Activated CD4-positive, alpha-beta T cell treated with anti-CD3 and anti-CD28 coated beads, Interleukin-2, amount 50 U/mL, for 24 hours (primary cell): ENCODE data around the gene TRANK1.
"Not testable (repeated sequence)": the region's sequence is repeated elsewhere in the genome, so short reads cannot be mapped to it uniquely, and the experiment has no call there.

Source experiments
- DNase-seq, 2 donors: peaks; one replicate each; pipeline ENCODE4 v3.0.0-alpha.2; 2020; ENCODE audit warnings: low read depth in 1 of 2, low spot score in 1 of 2

Gene TRANK1

DNA sequence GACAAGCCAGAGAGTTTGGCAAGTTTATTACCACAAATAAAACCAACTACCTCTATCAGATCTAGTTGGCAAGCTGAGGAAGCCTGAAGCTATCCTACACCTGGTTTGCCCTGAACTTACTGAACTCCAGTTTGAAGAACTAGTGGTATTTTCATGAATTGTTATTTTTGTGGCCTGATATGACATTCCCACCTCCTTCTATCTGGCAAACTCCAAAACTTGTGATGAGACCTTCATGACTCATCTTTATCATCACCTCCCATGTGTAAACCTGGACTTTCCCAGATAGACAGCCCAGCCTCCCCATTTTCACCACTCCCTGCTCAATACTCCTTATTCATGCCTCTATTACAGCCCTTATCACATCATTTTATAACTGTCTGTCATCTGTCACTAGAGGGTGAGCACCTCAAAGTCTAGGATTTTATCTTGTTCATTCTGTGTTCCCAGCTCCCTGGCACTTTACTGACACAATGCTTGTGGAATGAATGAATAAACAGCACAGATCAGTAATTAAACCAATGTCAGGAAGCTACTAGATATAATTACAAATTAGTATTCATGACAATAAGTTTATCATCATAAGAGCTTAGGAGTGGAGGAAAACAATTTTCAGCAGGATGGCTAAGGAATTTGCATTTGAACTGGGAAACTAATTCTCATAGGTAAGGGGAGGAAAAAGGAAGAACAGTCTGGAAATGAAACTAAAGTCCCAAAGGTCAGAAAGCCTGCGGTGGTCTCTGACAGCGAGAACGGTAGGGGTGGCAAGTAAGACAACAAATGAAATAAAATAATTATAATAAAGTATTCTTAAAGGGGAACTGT, 13.2 kb upstream of the TRANK1 start:
- DNase-seq, result no peak

DNA sequence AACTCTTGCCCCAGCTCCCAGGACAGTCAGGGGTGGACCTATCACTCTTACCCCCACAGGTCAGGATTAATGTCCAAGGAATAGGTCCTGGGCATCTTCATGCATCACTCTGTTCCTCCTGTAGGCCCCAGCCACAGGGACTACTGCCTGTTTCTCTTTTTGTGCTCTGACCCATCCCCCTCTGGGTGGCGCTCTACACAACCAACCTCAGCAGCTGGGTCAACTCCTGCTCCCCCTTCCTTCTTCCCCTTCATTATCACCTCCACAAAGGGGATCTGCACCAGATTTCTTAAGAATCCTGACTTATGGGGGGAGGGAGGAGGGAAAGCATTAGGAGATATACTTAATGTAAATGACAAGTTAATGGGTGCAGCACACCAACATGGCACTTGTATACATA, 12.2 kb upstream of the TRANK1 start:
- DNase-seq, result no peak

DNA sequence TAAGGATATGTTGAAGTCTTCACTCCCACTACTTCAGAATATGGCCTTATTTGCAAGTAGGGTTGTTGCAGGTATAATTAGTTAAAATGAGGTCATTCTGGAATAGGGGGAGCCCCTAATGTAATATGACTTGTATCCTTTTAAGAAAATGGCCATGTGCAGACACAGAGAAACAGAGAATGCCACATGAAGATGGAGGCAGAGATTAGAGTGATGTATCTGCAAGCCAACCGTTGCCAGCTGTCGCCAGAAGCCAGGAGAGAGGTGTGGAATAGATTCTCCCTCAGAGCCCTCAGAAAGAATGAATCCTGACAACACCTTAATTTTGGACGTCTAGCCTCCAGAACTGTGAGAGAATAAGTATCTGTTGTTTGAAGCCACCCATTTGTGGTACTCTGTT, 11.3 kb upstream of the TRANK1 start:
- DNase-seq, result no peak

DNA sequence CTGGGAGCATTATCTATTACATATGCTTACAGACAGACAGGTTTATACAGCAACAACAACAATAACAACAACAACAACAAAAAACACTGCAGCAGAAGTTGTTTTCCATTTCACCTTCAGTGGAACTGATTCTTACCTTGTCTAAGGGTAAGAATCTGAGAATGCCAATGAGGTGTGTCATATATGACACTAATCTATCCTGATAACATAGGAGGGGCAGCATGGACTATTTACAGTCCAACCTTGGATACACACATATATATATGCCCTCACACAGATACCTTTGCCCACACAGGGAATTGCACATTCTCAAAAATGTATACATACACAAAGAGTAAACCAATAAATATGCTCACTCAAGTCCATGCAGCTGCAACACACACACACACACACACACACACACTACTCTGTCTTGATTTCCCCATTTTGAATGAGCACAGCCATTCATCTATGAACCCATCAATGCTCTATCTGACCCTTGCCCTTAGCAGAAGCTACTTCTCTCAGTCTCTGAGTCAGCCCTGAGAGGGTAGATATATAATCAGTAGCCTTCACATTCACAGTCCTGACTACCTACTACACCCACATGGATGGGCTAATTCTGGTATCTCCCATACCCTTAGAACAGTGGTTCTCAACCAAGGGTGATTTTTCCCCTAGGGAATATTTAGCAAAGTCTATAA, 9.7 kb upstream of the TRANK1 start:
- no peak for DNase-seq

DNA sequence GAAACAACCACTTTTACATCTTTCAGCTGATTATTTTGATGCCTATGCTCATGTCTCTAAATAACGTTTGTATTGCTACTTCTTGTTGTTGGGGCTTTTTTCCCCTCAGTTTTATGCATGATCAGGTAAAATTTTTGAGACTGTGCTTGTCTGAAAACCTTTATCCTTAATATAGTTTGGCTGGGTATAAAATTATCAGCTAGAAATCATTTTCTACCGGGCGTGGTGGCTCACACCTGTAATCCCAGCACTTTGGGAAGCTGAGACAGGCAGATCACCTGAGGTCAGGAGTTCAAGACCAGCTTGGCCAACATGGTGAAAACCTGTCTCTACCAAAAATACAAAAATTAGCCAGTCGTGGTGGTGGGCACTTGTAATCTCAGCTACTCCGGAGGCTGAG, 3.0 kb upstream of the TRANK1 start:
- DNase-seq, result not testable (repeated sequence)

DNA sequence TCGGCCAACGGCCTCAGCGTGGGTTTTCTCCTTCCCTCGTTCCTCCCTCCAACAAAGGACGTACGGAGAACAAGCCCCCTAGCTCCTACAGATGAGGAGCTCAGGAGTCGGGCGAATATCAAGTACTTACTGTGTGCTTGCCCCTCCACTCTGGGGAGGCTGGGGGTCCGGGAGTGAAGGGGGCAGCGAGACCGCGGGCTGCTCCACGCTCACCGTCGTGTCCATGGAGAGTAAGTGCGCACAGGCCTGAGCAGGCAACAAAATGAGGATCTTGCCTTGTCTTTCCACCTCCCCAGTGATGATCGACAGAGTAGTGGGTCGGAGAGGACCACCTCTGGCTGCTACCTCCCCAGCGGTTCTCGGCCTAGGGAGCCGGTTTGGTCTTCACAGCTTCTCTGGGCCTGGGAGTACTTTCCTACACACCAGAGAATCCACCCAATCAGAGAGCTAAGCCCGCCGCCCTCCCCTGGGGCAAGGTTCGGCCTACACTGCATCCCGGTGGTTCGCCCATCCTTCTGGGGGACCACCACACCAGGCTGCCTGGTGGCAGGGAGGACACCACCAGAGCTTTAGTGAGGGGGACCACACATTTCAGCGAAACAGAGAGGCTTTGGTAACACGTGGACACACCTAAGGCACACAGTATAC, 603 bp upstream of the TRANK1 start:
- no peak for DNase-seq

DNA sequence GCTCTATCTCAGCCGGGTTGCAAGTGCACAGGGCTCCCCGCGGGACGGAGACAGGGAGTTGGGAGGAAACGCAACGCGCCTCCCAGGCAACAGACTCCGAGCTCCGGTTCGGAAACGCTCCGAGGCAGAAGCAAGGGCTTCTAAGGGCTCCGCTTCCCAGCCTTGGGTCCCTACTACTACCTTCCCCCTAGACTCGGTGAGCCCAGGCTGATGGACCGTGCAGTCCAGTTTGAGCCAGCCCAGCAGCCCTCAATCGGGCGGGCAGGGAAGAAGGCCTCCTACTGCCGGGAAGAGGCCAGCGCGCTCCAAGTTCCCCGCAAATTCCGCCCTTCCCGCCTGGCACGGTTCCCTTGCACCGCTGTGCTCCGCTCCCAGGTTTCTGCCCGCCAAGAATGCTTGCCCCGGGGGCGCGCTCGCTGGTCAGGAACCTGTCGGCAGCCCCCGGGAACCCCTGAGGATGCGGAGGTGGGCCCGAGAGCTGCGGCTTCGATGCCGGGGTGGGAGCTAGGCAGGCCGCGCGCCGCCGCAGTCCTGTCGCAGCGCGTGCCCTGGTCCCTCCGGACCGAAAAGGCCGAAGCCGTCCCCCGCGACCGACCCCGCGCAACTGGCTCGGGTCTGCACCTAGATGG, 728 bp downstream of the TRANK1 start:
- peak; percentile 14 to 18 for DNase-seq

DNA sequence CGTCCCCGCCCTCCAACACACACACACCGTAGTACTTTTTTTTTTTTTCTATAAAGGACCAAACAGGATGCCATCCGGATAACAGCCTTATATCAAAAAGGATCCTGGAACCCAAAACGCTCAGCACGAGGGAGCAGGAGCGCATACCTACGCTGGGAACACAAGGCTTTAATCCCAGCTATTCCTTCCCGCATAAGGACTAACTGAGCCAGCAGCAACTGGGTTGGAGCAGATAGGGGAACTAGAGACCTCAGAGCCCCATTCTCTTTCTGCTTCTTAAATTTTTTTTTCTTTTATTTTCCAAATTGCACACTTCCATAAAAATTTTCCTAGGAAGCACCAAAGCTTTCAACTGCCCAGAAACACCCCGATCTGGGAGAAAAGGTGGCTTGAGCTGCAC, 1.3 kb downstream of the TRANK1 start:
- DNase-seq, result no peak

DNA sequence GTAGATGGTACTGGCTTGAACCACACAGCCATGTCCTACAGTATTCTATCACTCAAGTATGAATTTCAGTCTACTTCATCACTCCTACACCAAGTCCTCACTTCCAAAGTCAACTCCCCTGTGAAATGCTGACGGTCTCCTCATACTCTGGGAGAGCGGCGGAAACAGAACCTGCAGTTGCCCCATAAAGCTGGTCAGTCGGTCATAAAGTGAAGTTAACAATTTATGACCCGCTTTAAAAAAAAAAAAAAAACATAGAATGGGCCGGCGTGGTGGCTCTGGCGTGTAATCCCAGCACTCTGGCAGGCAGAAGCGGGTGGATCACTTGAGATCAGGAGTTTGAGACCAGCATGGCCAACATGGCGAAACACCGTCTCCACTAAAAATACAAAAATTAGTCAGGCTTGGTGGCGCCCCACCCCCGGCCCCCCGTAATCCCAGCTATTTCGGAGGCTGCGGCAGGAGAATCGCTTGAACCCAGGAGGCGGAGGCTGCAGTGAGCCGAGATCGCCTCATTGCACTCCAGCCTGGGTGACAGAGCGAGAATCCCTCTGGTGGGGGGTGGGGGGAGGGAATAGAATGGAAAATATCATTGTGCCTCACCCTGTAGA, 2.1 kb downstream of the TRANK1 start:
- no peak for DNase-seq

DNA sequence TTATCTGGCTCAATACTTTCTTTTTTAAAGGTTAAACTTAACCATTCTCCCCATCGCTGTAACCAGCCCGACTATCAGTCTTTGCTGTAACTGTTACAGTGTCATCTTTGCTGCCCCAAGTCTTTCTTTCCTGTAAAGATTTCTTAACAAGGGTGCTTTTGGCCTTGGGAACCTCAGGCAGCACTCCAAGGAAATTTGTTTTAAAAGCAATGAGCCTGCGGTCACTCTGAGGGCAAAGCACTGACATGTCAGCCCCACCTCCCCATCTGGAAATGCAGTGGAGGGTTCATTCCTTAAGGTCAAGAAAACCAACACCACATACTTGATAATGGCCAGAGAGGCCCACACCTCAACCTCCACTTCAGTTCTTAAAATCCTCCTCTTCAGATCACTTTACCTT, 3.2 kb downstream of the TRANK1 start:
- no peak for DNase-seq

DNA sequence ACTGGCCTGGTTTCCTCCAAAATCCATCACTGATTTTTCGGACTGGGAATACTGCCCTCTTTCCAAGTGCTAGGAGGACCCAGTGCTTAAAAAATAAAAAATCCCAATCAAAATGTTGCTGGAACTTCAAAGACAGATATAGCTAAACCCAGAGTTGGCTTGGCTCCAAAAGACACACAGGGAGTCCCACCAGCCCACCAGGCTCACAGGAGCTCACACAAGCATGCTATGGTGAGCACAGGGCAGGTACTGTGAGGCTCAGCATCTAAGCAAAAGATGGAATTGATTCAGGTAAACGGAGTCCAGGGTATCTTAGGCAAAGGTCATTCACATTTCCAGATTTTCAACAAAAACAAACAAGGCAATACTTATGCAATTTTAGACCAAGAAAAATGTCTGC, 3.7 kb downstream of the TRANK1 start:
- no peak for DNase-seq

DNA sequence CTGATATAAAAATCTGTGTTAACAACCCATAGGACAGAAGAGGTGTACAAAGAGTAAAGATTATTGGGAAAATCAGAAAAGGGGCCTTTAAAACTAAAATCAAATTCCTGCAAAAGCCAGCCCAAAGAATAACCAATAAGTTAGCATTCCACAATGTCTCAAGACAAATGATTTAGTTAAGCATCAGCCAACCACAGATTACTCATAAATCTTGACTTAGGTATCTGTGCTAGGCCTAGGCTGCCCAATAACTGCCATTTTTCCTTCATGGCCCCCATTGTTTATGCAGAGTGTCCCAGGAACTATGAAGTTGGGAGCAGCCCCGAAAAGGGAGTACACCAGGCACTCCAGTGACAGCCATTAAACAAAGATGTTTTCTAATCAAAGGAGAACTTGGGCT, 7.4 kb downstream of the TRANK1 start:
- DNase-seq, result no peak

DNA sequence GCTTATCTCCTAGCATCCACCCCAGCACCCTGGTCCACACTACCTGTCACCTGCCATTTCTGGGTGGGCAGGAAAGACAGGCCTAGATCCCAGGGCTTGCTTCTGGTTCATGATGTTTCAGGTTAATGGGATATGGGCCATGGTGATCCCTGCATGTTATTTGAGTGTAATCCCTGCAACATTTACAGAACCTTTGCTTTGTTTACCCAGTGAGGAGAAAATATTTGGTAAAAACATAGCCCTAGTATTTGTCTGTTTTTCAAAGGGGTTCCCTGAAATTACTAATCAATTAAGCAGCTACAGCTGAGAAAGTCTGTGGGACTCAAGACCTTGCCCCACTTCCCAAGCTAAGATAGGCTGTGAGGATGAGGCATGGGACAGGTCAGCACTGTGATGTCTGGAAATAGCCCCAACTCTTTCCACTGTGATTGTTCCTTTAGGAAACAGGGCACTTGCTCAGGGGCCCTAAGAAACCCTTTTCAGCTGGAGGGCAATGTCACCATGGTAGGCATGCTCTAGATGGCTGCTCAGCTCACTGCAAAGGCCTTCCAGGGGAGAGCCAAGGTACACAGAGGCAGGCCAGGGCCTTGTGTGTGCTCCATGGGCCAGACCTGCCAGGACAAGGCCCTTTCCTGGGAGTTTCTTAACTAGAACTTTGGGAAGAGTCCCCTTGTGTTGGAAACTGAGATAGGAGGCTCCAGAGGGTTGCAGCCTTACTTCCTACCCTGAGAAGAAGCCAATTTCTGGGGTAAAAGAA, 11.1 kb downstream of the TRANK1 start:
- DNase-seq, result no peak

DNA sequence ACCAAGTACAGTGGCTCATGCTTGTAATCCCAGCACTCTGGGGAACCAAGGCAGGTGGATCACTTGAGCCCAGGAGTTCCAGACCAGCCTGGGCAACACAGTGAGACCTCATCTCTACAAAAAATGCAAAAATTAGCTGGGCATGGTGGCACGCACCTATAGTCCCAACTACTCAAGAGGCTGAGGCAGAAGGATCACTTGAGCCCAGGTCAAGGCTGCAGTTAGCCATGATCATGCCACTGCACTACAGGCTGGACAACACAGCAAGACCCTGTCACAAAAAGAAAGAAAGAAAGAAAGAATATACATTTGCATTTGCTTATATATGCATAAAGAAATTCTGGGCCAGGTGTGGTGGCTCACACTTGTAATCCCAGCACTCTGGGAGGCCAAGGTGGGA, 13.4 kb downstream of the TRANK1 start:
- not testable (repeated sequence) for DNase-seq

DNA sequence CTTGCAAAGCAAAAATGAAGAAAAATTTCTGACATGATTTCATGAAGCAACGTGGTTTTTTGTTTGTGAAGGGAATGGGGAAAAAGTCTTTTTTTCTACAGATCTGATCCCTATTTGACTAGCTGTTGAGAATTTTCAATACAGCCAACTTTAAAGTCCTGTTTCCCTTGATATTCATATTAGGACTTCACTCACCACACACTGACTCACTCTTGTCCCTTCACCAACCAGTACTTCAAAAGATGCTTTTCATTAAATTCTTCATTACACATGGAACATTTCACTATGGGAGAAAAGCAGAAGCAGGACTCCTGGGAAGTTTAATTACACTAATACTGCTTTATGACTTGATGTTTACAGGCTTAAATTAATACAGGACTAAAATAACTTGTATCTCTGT, 16.6 kb downstream of the TRANK1 start:
- no peak for DNase-seq

DNA sequence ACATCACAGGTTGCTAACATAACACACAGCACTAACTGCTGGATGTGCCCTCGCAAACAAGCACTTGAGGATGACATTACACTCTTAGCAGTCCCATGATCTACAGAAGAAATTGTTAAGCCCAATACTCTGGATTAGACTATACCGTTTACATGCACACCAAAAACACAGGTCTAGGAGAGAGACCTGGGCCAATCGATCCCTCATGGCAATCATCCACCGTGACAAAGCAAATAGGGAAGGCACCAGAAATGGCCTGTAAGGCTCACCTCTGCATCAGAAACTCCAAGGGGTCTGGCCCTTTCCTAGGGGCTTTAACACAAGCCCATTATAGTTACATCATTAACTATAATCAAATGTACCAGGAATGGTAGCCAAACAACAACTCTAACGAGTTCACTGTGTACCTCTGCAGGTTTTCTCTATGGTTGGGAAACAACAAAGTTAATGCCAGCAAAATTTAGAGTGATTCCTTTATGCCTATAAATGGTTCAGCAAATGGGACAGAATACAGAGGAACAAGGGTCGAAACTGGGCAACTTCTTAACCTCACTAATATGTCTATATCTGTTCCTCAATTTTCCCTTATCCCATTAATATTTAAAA, 18.5 kb downstream of the TRANK1 start:
- DNase-seq, result no peak

DNA sequence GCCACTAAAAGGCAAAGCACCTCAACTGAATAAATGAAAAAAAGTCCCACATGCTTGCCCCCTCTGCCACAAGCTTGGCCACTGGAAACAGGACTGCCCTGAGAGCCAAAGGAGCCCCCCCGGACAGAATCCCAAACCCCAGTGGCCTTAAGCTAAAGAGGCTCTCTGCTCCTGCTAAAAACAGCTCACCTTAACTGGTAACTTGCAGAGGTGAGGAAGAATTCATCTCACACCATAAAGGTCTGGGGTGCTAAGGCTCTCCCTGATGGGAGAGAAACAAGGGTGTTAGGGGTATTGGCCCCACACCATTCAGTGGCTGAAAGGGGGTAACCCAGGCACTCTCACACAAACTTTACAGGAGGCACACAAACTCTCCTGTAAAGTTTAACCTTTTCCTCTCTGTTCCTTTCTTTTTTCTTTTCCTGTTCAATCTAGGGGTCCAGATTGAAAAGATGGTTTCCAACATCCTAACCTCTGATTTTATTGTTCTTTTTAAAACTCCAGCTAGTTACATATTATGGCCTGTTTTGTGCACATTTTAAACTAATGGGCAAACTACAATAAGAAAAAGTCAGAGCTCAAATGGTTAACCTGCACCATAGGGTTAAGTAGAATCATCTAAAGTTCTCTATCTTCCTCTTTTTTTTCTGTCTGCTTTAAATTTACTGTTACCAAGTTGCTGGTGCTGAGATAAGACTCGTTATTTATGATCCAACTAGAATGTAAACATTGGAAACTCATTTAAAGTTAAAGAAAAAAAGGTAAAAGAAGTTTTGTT, 19.9 kb downstream of the TRANK1 start:
- no peak for DNase-seq

DNA sequence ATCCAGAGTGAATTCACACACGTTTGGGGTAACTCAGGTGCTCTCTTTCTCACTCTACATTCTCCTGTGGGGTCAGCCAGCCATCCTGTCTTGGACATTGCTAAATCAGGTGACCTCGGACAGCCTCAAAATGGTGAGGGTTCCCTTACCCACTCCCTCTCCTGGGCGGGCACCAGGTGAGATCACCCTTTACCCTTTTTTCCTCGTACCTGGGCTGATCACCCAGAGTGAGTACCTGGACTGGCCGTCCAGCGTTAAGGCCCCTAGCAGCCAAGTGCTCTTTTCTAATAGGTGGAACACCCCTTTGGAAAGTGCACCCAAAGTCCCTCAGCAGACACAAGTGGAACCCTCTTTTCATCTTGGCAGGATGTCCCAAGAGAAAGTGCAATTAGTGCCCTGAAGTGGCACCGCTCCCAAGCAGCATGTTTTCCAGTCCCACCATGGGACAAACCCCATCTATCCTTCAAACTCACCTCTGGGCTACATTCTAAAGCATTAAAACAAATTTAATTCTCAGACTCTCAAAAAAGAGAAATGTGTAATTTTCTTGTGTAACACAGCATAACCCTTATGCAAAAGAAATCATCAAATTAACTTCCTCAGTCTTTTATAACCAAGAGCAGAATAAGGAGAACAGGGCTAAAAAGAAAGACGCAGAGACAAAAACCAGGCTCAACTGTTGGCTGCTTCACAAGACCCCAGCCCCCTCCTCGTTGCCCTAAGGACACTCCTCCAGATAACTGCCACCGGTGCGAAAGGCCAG, 20.7 kb downstream of the TRANK1 start:
- DNase-seq, result no peak

DNA sequence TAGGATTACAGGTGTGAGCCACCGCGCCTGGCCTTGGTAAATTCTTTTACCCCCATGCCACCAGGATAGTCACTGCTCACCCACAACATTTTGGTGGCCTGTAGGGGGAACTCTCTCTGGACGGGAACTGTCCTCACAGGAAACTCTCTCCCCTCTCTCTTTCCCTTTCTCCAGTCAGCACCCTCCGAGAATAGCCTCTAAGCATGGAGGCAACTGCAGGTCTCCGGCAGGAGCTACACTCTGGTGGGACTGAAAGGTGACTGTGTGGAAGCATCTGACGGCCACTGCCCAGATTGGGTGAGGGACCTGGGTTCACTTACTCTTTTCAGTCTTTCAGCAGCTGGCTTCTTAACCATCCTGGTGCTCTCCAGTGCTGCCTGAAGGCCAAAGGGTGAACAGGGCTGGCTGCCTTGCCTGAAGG, 21.3 kb downstream of the TRANK1 start:
- no peak for DNase-seq
